Kidney (tissue), 14 donors: ENCODE results near the gene ABCA6. TPM values are rescaled to one million over a fixed set of nuclear protein-coding genes. Genes with fewer than 3 reads are reported as not detected.
"Not testable (repeated sequence)": the region's sequence is repeated elsewhere in the genome, so short reads cannot be mapped to it uniquely, and the experiment has no call there.

ENCODE experiments used
- DNase-seq, 5 donors: peaks; one replicate each; pipeline ENCODE4 v3.0.0-alpha.2; 2013 to 2020
- FAIRE-seq: peaks from 2 replicates; lab custom pipeline; 2012; peaks lifted over from hg19 to GRCh38; lab: Jason Lieb, UNC
- H3K27ac ChIP-seq, 2 donors: one replicate each; pipeline ENCODE4 v1.7.0; 2013; ENCODE audit warnings: low read depth in 2 of 2, low read length in 2 of 2, inconsistent platforms in 1 of 2
- H3K27me3 ChIP-seq: one replicate; pipeline ENCODE4 v1.7.1; 2013; ENCODE audit warnings: low read length, inconsistent platforms; ENCODE audit not compliant: control insufficient read depth, insufficient read depth
- H3K36me3 ChIP-seq, 3 donors: one replicate each; pipeline versions ENCODE4 v1.7.0 to v1.7.1; 2013; ENCODE audit warnings: low read length in 3 of 3, control low read depth in 1 of 3, inconsistent platforms in 1 of 3; ENCODE audit not compliant: insufficient read depth in 3 of 3, control insufficient read depth in 2 of 3
- H3K4me1 ChIP-seq, 3 donors: one replicate each; pipeline versions ENCODE4 v1.7.0 to v1.7.1; 2013; ENCODE audit warnings: low read length in 3 of 3, inconsistent platforms in 1 of 3, low read depth in 1 of 3; ENCODE audit not compliant: control insufficient read depth in 2 of 3, insufficient read depth in 2 of 3
- H3K4me3 ChIP-seq, 3 donors: one replicate each; pipeline versions ENCODE4 v1.7.0 to v1.8.1; 2013; ENCODE audit warnings: low read length in 3 of 3, control low read depth in 1 of 3, inconsistent platforms in 1 of 3
- H3K9ac ChIP-seq, 3 donors: one replicate each; pipeline versions ENCODE4 v1.7.0 to v1.7.1; 2013; ENCODE audit warnings: low read length in 3 of 3, control low read depth in 1 of 3, inconsistent platforms in 1 of 3
- H3K9me3 ChIP-seq, 3 donors: one replicate each; pipeline versions ENCODE4 v1.7.0 to v1.7.1; 2013; ENCODE audit warnings: low read length in 3 of 3, control low read depth in 1 of 3, inconsistent platforms in 1 of 3; ENCODE audit not compliant: control insufficient read depth in 2 of 3, insufficient read depth in 1 of 3
- intact Hi-C: fragments of 100-400 bp; cut with DNase I; formaldehyde crosslinking; loops from one replicate; pipeline ENCODE4 v1.11.1; 2022
- polyA plus RNA-seq: library from polyadenylated mRNA; stranded (reverse); fragments of 350-450 nt; fragmentation: Illumina TruSeq; extraction: RNeasy Lipid Tissue Mini Kit (QIAGEN cat#74804); gene quantifications from one replicate; pipeline ENCODE4 v1.2.3, GENCODE V29; 2014; ENCODE audit warnings: low read depth, low replicate concordance; ENCODE audit not compliant: insufficient read depth
- total RNA-seq: library from RNA; stranded (reverse); fragmentation: NEBNext Ultra II Directional; extraction: Animal tissue kit (Norgen Biotek cat#: 25700); gene quantifications from one replicate; pipeline ENCODE4 v1.2.1, GENCODE V29; 2021
- TF ChIP-seq, protein P1 (sequence below): IDR thresholded peaks from 3 replicates; pipeline ENCODE4 v1.5.1; 2012; ENCODE audit warnings: mild to moderate bottlenecking, moderate library complexity, borderline replicate concordance; ENCODE audit not compliant: insufficient read depth; ENCODE audit errors: extremely low read depth
- donor health status: control.
- donor health status: control.
- donor health status: control.
- donor health status: control.
- donor health status: control.
- donor health status: DM: yes; HTN: yes; CAD: no.
- donor health status: Normal renal cell carcinoma (clear cell type).

ABCA6 gene
- total and polyA plus RNA-seq, 2 donors from 2014 or later: 2.9 to 7.6 TPM

DNA sequence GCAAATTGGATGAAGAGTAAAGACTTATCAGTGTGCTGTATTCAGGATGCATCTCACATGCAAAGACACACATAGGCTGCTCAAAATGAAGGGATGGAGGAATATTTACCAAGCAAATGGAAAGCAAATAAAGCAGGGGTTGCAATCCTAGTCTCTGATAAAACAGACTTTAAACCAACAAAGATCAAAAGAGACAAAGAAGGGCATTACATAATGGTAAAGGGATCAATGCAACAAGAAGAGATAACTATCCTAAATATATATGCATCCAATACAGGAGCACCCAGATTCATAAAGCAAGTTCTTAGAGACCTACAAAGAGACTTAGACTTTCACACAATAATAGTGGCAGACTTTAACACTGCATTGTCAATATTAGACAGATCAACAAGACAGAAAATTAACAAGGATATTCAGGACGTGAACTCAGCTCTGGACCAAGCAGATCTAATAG is 68.9 kb downstream of the ABCA6 start:
- H3K9me3 ChIP-seq, DNase-seq, H3K4me1 ChIP-seq, FAIRE-seq, H3K27ac ChIP-seq, H3K4me3 ChIP-seq, intact Hi-C loops, H3K27me3 ChIP-seq, H3K36me3 ChIP-seq, H3K9ac ChIP-seq: not testable (repeated sequence)

DNA sequence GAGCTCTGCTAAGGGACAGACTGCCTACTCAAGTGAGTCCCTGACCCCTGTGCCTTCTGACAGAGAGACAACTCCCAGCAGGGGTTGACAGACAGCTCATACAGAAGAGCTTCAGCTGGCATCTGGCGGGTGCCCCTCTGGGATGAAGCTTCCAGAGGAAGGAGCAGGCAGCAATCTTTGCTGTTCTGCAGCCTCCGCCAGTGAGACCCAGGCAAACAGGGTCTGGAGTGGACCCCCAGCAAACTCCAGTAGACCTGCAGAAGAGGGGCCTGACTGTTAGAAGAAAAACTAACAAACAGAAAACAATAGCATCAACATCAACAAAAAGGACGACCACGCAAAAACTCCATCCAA is 70.5 kb downstream of the ABCA6 start:
- H3K27ac ChIP-seq, intact Hi-C loops, DNase-seq, H3K9me3 ChIP-seq, H3K36me3 ChIP-seq, H3K4me1 ChIP-seq, FAIRE-seq, H3K4me3 ChIP-seq, H3K9ac ChIP-seq, H3K27me3 ChIP-seq: not testable (repeated sequence)

DNA sequence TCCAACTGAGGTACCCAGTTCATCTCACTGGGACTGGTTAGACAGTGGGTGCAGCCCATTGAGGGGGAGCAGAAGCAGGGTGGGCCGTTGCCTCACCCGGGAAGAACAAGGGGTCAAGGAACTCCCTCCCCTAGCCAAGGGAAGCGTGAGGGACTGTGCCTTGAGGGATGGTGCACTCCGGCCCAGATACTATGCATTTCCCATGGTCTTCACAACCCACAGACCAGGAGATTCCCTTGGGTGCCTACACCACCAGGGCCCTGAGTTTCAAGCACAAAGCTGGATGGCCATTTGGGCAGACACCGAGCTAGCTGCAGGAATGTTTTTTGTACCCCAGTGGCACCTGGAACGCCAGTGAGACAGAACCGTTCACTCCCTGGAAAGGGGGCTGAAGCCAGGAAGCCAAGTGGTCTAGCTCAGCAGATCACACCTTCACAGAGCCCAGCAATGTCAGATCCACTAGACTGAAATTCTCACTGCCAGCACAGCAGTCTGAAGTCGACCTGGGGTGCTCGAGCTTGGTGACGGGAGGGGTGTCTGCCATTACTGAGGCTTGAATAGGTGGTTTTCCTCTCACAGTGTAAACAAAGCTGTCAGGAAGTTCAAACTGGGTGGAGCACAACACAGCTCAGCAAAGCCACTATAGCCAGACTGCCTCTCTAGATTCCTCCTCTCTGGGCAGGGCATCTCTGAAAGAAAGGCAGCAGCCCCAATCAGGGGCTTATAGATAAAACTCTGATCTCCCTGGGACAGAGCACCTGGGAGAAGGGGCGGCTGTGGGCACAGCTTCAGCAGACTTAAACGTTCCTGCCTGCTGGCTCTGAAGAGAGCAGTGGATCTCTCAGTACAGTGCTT is 71.1 kb downstream of the ABCA6 start:
- H3K27ac ChIP-seq, H3K36me3 ChIP-seq, H3K9me3 ChIP-seq, FAIRE-seq, H3K27me3 ChIP-seq, intact Hi-C loops, H3K4me3 ChIP-seq, DNase-seq, H3K9ac ChIP-seq, H3K4me1 ChIP-seq: not testable (repeated sequence)

DNA sequence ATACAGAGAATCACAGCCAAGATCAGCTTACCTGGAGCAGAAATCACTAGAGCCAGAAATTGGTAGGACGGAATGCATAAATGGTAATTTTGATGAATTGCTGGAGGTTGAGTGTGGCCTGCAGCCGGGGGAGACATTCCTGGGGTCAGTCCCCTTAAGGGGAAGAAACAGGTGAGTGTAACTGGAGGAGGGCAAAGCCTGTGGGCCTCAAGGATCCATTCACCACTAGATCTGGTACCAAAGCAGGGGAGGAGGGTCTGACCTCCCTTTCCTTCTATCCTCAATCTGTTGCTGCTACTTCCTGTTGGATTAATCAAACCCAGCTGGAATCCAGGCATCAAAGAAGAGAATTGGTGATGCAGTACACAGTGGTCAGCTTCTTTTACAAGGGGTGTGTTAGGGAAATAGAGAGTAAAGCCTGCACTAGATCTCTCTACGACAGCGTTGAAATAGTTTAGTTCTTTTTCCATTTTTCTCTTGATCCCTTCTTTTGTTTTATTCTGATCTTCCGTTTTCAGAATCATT is 72.4 kb downstream of the ABCA6 start:
- peak in 2 of 5 donors; percentile 42 to 59 for DNase-seq
- Histone ChIP-seq H3K36me3 (no peaks in the 10 kb centered on the region), H3K9ac (no peak overlapping the region), H3K4me1 (no peaks in the 10 kb centered on the region), H3K27ac (no peak overlapping the region), H3K27me3 (no peaks in the 10 kb centered on the region), H3K9me3 (no peaks in the 10 kb centered on the region), H3K4me3 (no peak overlapping the region)
- TF ChIP-seq, protein P1, sequence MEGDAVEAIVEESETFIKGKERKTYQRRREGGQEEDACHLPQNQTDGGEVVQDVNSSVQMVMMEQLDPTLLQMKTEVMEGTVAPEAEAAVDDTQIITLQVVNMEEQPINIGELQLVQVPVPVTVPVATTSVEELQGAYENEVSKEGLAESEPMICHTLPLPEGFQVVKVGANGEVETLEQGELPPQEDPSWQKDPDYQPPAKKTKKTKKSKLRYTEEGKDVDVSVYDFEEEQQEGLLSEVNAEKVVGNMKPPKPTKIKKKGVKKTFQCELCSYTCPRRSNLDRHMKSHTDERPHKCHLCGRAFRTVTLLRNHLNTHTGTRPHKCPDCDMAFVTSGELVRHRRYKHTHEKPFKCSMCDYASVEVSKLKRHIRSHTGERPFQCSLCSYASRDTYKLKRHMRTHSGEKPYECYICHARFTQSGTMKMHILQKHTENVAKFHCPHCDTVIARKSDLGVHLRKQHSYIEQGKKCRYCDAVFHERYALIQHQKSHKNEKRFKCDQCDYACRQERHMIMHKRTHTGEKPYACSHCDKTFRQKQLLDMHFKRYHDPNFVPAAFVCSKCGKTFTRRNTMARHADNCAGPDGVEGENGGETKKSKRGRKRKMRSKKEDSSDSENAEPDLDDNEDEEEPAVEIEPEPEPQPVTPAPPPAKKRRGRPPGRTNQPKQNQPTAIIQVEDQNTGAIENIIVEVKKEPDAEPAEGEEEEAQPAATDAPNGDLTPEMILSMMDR: no peak
- no peak for FAIRE-seq
- intact Hi-C loops: no loop called here
